ENCODE data around the gene ADAMTS5.

ADAMTS5 gene

GRCh38 chr21:26967062-26967913, at the start of gene ADAMTS5:
Gene ADAMTS5, minus strand, starts transcription at chr21:26967088. Its CDS starts 697 bp downstream, at chr21:26966391.
- no peak for DNase-seq (ENCODE audit: low spot score)

DNA sequence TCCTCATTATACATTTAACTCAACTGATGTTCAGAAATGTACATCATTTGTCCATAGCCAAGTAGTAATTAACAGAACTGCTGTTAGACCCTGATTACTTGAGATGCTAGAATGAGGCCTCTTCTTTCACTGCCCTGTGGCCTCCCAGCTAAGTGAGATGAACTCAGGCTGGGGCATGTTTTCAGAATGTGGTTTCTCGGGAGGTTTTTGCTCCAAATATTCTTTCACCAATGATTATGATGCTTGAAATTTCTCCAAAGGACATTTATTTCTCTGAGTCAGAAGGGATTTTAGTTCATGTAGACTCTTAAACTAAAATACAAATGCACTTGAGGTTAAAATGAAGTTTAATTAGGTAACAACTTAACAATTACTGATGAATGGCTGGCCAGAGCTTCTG, 34.6 kb upstream of the ADAMTS5 start:
- DNase-seq (ENCODE audit: low spot score): no peak

DNA sequence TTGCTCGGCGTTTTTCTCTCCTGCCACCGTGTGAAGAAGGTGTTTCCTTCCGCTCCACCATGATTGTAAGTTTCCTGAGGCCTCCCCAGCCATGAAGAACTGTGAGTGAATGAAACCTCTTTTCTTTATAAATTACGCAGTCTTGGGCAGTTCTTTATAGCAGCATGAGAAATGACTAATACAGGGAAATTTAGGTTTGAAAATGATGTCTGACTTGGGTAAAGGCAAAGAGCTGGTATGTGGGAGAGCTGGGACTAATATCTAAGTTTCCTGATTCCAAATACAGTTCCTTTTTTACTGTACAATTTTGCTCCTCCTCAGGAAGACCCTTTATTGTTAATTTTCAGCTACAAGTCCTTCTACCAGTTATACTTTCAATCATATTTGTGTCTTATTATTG, 16.7 kb upstream of the ADAMTS5 start:
- DNase-seq (ENCODE audit: low spot score): no peak

DNA sequence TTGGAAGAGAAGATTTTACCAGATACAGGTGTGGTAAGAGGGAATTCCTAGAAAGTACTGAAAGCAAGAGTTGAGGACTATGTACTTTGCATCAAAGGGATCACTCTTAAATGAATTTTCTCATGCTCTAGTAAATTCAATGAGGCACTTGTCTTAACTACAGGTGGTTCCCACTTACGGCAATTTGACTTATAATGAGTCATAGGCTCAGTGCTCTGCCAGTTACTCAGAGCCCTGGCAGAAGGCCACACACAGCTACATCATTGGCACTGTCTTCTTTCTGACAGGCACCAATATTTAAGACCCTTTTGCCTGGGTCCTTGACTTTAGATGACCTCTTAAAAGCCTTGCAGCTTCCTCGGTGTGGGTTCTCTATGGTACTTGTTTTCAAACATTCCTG, 15.9 kb upstream of the ADAMTS5 start:
- no peak for DNase-seq (ENCODE audit: low spot score)

DNA sequence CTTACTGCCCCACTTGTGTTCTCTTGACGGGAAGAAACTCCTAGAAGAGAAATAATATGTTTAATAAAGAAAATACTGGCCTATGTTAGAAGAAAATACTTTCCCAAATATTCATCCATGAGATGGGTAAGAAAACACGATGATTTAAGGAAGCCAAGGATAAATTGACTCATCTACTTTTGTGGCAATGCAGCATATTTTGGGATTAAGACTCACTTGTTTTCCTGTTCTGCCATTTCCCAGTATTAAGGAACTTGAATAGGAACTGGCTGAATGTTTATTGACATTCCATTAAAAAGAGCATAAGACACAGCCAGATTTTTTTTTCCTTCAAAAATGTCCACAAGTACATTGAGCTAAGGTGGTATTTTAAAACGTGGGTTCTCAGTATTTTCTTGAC, 10.9 kb upstream of the ADAMTS5 start:
- DNase-seq (ENCODE audit: low spot score): no peak

DNA sequence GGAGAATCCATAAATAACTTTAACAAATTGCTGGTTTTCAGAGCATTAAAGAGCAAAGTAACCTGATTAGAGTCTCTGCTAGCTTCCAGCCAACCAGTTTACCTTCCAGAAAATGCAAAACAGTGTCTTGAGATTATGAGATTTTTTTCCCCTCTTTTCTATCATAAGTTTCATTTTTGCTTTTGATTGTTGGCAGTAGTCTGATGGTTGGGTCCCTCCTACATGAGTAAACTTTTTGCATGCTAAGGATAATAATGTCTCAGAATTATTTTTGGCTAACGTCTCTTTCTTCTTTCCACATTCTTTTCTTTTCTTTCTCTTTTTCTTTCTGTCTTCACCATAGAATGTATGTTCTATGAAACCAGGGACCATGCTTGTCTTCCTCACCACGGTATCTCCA, 6.3 kb upstream of the ADAMTS5 start:
- no peak for DNase-seq (ENCODE audit: low spot score)

DNA sequence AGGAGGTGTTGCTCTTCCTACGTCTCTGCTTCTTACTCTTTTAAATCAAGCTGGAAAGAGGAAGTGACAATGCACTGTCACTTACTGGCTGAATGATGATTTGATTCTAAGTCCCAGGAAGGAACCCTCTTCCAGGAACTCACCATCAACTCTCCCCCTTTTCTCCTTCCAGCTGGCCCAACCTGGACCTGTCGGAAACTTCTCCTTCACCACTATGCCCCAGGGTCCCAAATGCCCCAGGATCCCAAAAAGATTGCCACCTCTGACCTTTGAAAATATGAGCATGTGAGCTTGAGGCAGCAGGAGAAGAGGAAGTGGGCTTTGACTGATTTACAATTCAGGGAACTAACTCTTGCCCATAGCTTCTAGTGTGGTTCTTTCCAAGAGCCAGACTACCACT, 5.3 kb upstream of the ADAMTS5 start:
- DNase-seq (ENCODE audit: low spot score): no peak

DNA sequence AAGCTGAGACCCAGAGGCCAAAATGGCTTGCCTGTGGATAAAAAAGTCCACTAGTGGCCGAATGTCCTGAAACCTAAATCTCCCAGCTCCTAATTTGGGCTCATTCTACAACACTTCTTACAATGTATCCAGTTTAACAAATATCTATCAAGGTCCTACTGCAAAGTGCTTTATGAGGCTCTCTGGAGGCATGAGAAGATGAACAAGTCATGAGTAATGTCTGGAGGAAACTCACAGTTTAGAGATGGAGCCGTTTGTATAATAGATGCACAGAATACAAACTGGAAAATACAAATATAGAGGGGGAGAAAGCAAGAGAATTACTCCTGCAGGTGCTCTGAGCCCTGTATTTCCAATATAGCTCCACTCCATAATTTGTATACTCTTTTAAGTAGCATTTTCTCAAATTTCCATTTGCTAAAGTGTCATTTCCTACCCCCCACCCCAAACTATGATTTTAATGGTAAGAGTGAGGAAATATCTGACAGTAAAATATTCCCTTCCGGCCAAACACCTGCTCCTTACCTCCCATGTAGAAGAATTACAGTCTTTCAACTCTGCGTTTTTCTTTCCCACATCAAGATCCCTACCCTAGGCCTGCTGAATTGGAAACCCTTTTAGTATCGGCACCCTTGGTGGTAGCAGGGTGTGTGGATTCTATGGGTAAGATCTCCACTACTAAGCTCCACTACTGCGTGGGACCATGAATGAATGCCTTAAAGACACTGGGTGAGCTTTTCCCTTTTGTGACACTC, 3.3 kb upstream of the ADAMTS5 start:
- DNase-seq (ENCODE audit: low spot score): no peak

DNA sequence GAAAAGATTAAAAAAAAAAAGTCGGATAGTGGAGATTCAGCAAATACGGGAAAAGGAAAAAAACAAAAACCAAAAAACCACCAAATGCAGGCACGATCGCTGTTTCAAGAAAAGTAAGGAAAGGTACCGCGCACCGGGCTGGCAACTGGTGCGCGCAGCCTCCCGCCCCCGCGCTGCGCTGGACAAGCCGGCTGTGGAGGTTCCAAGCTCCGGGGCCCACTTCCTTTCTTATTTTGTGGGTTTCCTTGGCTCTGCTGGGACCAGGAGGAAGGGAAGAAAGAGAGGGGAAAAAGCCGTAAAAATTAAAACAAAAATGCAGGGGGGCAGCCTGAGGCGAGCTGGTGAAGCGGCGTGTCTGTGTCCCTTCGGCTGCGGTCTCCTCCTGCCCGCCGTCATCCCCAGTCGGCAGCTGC, 233 bp downstream of the ADAMTS5 start:
- DNase-seq (ENCODE audit: low spot score): no peak

DNA sequence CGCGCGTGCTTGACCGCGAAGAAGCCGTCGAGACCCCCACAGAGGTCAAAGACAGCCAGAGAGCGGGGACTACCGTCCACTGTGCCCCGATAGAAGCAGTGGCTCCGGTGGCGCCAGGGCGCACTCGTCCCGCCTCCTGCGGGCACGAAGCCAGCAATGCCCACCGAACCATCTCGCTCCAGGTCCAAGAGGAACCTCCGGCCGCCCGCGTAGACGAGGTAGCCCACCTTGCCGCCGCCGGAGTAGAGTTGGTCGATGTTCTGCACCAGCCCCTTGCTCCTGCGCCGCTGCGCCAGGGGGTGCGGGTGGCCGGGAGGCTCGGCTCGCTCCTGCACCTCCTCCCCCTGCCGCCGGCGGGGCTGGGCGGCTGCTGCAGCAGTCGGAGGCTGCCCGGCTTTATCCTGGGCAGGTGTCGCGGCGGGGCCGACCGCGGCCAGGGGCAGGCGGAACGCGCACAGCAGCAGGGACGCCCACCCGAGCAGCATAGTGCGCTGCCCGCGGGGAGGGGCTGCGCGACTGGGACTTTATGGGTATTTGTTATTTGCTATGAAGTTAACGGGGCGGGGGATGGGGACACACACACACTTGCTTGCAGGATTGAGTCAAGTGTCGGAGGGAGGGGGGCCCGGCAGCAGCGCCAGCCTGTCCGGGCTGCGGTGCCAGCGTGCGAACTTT, 844 bp downstream of the ADAMTS5 start:
- no peak for DNase-seq (ENCODE audit: low spot score)

DNA sequence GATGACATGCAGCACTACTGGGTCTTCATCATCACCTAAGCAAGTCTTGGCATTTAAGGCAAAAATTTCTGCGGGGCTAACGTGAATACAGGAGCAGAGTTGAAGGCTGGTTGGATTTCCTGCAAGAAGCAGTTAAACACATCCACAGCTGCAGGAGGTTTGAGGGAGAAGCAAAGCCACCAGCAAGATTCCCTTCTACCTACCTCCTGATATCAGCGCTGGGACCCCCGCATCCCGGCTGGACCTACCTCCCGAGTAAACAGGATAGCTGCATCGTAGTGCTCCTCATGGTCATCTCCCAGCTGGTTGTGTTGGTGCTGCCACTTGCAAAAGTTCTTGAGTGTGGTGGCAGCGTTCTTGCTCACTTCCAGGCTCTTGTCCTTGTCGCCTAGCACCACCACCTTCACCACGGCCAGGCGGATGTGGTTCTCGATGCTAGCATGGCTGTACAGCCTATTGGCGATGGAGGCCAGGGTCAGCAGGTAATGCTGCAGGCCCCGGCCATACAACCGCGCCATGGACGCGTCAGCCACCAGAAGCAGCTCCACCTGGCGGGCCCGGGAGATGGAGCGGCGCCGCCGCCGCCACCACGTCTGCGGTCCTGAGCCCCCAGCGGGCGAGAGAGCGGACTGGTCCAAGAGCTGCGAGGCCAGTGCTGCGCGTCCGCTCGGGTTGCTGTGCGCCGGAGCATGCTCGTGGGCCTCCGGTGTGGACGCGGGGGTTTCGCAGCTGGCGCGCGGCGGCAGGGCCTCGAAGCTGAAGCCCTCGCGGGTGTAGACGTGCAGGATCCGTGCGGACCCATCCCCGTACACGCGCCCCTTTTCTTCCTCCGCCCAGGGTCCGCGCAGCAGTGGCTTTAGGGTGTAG, 1.6 kb downstream of the ADAMTS5 start:
- DNase-seq (ENCODE audit: low spot score): no peak

DNA sequence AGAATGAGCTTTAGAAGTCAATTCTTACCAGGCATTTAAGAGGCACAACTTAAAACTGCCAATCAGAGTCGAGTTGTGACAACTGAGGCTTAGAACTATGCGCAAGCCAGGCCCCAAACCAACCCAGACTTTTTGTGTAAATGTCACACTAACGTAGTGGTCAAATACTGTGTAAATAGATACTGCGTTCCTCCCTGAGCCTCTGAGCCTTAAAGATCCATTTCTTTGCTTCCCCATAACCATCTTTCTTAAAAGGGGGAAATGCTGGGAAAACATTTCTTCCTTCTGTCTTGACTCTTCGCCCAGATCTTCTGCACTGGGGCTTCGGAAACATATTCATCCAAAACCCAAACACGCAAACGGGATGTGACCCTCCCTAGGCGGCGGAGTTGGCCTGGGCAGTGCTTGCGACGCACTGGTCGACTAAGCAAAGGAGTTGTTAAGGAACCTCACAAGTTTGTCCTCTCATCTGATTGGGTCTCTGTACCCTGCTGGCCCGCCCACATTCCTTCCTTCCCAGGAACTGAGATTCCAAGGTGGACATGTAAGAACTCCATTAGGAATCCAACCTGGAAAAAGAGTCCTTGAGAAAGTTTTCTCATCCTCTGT, 2.6 kb downstream of the ADAMTS5 start:
- DNase-seq (ENCODE audit: low spot score): no peak

DNA sequence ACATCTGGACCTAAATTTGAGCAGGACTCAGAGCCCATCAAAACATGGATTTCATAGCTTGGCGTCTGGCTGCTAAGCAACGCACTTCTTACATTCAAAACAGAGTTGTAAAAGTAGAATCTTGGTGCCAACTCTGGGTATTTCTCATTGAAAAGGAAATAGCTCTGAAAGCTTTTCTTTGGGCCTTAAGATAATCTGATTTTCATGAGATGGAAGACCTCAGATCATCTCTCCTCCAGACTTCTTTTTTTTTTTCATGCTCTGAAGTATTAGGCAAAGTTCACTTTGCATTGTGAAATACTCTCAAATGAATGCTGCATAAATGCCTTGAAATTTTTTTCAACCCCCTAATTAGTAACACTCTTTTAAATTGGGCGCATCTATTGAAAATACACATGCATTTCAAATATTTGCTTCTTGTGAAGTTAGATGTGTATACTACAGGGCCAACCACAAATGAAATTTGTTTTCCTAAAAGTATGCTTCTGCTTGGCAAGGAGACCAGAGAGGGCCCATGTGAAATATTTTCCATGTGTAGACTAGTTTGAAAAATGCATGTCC, 4.2 kb downstream of the ADAMTS5 start:
- DNase-seq (ENCODE audit: low spot score): no peak

GRCh38 chr21:26961698-26962097, 5.2 kb downstream of the ADAMTS5 start:
- DNase-seq (ENCODE audit: low spot score): no peak

DNA sequence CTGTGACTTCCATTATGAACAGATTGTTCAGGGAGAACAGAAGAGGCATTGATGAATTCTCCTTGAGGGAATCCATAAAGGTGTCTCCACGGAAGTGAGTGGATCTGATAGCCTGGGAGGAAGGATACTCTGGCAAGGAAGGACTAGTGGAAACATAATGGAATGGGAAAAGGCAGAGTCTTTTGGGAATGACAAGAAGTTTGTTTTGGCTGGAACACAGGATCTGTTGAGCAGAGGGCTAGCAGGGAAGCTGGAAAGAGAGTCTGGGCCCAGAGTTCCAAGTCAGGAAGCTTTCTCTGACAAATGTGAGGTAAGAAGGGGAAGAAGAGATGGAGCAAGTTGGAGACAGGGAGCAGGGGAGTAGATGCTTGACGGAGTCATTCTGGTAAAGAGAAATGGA, 8.1 kb downstream of the ADAMTS5 start:
- no peak for DNase-seq (ENCODE audit: low spot score)

DNA sequence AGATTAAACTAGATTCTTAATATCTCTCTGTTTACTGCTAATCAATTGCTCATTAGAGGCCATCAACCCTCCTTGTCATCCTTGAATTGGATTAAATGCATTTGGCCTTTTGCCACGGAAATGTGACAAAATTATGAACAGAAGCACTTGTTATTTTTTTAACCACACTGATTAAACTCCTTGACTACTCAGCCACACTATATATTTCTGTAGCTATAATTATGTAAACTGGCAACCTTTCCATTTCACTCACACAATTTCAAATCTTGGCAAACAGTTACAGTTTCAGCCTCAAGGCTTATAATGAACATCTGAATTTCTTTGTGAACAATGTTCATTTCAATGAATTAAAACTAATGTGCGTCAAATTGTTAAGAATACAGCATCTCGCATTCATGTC, 10.1 kb downstream of the ADAMTS5 start:
- DNase-seq (ENCODE audit: low spot score): no peak

DNA sequence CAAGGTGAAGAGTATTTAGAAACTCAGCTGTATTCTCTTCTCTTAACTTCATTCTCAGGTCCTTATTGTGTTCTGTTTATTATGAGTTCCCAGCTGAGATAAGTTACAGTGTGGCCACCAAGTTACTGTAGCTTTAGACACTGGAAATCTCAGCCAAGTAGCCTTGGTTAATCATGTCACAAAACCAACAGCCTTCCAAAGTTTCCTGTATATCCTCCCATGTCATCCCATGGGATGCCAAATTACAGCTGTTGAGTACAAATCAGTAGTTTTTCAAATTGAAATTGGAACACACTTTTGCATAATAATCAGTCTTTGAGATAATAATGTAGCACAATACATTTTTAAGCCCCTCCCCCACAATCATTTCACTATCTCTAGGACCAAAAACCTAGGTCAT, 10.7 kb downstream of the ADAMTS5 start:
- DNase-seq (ENCODE audit: low spot score): no peak

GRCh38 chr21:26954662-26955121, 12.2 kb downstream of the ADAMTS5 start:
- DNase-seq (ENCODE audit: low spot score): no peak

DNA sequence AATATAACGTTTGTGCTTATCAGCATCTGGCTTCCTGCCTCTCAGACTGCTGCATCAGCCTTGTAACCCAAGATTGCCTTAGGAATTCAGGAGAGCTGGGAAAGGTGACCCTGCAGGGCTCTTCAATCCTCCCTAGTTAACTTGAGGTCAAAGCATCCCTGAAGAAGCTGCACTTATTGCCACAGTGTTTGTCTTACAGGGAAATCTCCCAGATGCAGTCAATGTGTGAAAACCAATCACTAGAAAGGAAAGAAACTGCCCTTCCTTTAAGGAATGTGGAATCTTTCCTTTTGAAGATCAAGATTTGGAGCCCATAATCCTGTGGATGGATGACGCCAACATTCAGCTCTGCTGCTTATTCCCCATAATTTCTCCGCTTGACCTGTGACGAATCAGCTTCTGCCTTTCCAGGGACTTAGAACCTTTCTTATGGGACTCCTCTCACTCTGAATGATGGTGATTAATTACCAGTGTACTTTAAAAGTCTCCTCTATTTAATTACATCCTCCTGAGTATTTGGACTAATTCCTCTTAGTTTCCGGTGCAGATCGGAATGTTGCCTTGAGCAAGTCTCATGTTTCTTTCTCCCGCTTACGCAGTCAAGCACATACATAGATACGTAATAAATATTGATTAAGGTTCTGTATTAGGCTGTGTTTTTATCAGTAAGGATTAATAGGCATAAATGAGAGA, 14.4 kb downstream of the ADAMTS5 start:
- DNase-seq (ENCODE audit: low spot score): no peak

GRCh38 chr21:26949830-26950229, 17.1 kb downstream of the ADAMTS5 start:
- DNase-seq (ENCODE audit: low spot score): no peak

Measured in hematopoietic multipotent progenitor cell treated with erythropoietin and hydrocortisone succinate and interleukin-3 and kit ligand, for 17 days (in vitro differentiated cells).